GM23338 (cell line): ENCODE data around the gene FOXQ1. TPM values are rescaled to one million over a fixed set of nuclear protein-coding genes. Genes with fewer than 3 reads are reported as not detected.

ENCODE experiments used
- ATAC-seq: fragments of 200-7000 bp; cut with Tn5 transposase; 3 replicates; pipeline ENCODE4 v1.9.1; 2020
- DNase-seq: peaks from one replicate; pipeline ENCODE4 v3.0.0-alpha.2; 2015; ENCODE audit warnings: low spot score
- H2AFZ ChIP-seq: fragments of 200-600 bp; sonication (generic); 2 replicates; pipeline ENCODE4 v1.8.0; 2016; ENCODE audit warnings: antibody characterized with exemption, mild to moderate bottlenecking, moderate library complexity
- H3F3A ChIP-seq: fragments of 200-600 bp; sonication (generic); replicated peaks from 2 replicates; pipeline ENCODE4 v1.8.0; 2017; ENCODE audit warnings: antibody characterized with exemption, mixed run types, low read depth
- H3K27ac ChIP-seq: fragments of 200-600 bp; sonication (generic); 2 replicates; pipeline ENCODE4 v1.6.1; 2016; ENCODE audit warnings: low read depth
- H3K27me3 ChIP-seq: fragments of 200-600 bp; sonication (generic); 2 replicates; pipeline ENCODE4 v1.8.0; 2016; ENCODE audit warnings: mild to moderate bottlenecking, mixed run types, moderate library complexity; ENCODE audit not compliant: insufficient read depth
- H3K36me3 ChIP-seq: fragments of 200-600 bp; sonication (generic); 2 replicates; pipeline ENCODE4 v1.8.0; 2016; ENCODE audit warnings: mild to moderate bottlenecking; ENCODE audit not compliant: insufficient read depth
- H3K4me1 ChIP-seq: fragments of 200-600 bp; sonication (generic); 2 replicates; pipeline ENCODE4 v1.8.0; 2016; ENCODE audit warnings: mild to moderate bottlenecking, moderate library complexity; ENCODE audit not compliant: insufficient read depth
- H3K4me2 ChIP-seq: fragments of 200-600 bp; sonication (generic); 2 replicates; pipeline ENCODE4 v1.7.1; 2017; ENCODE audit warnings: mixed run types
- H3K4me3 ChIP-seq: fragments of 200-600 bp; sonication (generic); 2 replicates; pipeline ENCODE4 v1.6.1; 2016; ENCODE audit warnings: mixed run types
- H3K79me2 ChIP-seq: fragments of 200-600 bp; sonication (generic); replicated peaks from 2 replicates; pipeline ENCODE4 v1.8.0; 2017; ENCODE audit warnings: mild to moderate bottlenecking; ENCODE audit not compliant: insufficient read depth
- H3K9me2 ChIP-seq: fragments of 200-600 bp; sonication (generic); 2 replicates; pipeline ENCODE4 v1.8.0; 2017; ENCODE audit not compliant: insufficient read depth
- H4K20me1 ChIP-seq: fragments of 200-600 bp; sonication (generic); replicated peaks from 2 replicates; pipeline ENCODE4 v1.8.0; 2017; ENCODE audit warnings: mild to moderate bottlenecking; ENCODE audit not compliant: insufficient read depth
- H3K27ac Mint-ChIP-seq: 2 replicates; pipeline ENCODE4 v1.8.0; 2020; ENCODE audit warnings: inconsistent platforms, mild to moderate bottlenecking, moderate library complexity, mixed read lengths
- H3K27me3 Mint-ChIP-seq: 3 replicates; pipeline ENCODE4 v1.8.0; 2022; ENCODE audit warnings: low read depth, mild to moderate bottlenecking, moderate library complexity, mixed read lengths, inconsistent platforms; ENCODE audit not compliant: insufficient read depth, poor library complexity
- H3K36me3 Mint-ChIP-seq: 3 replicates; pipeline ENCODE4 v1.8.0; 2021; ENCODE audit warnings: low read depth, mild to moderate bottlenecking, inconsistent platforms, moderate library complexity, mixed read lengths
- H3K4me1 Mint-ChIP-seq: 3 replicates; pipeline ENCODE4 v1.8.0; 2020; ENCODE audit warnings: mild to moderate bottlenecking, inconsistent platforms, mixed read lengths
- H3K4me3 Mint-ChIP-seq: 3 replicates; pipeline ENCODE4 v1.8.0; 2021; ENCODE audit warnings: moderate library complexity, mild to moderate bottlenecking, inconsistent platforms, mixed read lengths
- H3K9me3 Mint-ChIP-seq: 3 replicates; pipeline ENCODE4 v1.8.0; 2020; ENCODE audit warnings: moderate library complexity, mild to moderate bottlenecking, inconsistent platforms, mixed read lengths
- CREB1 ChIP-seq: fragments of 250-450 bp; sonication (Bioruptor Pico); IDR thresholded peaks from 2 replicates; pipeline ENCODE4 v1.5.0; 2020; ENCODE audit warnings: low read depth, mild to moderate bottlenecking, moderate library complexity
- CTCF ChIP-seq, 2 experiments: fragments of 200-600 bp in 1 of 2; sonication (generic) in 1 of 2; conservative IDR thresholded peaks; 2 replicates each; pipeline versions ENCODE4 v1.5.1 to v1.6.1; 2016 to 2017; ENCODE audit warnings: antibody characterized with exemption in 2 of 2, low read depth in 2 of 2, mild to moderate bottlenecking in 2 of 2, moderate library complexity in 1 of 2
- EZH2 ChIP-seq: fragments of 200-600 bp; sonication (generic); IDR thresholded peaks from one replicate; pipeline ENCODE4 v1.8.0; 2017; ENCODE audit warnings: antibody characterized with exemption, mild to moderate bottlenecking, low read depth; ENCODE audit not compliant: unreplicated experiment
- ZNF462 ChIP-seq: fragments of 250-450 bp; sonication (Bioruptor Pico); IDR thresholded peaks from 2 replicates; pipeline ENCODE4 v1.5.0; 2020; ENCODE audit warnings: mild to moderate bottlenecking, moderate library complexity
- polyA plus RNA-seq: library from polyadenylated mRNA; unstranded; fragments of >200 nt; fragmentation: Nextera tagmentation; extraction: Ambion mirVana; gene quantifications from 2 replicates; pipeline ENCODE4 v1.2.1, GENCODE V29; 2016
- total RNA-seq: library from RNA; depleted of rRNA; stranded (reverse); fragments of >200 nt; shearing (Covaris generic); gene quantifications from 2 replicates; pipeline ENCODE4 v1.2.3, GENCODE V29; 2014

The FOXQ1 gene
- total and polyA plus RNA-seq, 2 experiments from 2014 or later = not detected

- no peak overlapping the region for H3K27ac ChIP-seq
- no peak overlapping the region for H3K27ac Mint-ChIP-seq
- H4K20me1 ChIP-seq = peaks cover 20% of the 10 kb centered on the region
- H3K9me3 Mint-ChIP-seq = peaks cover 16% of the 10 kb centered on the region
- H3K27me3 ChIP-seq = peaks cover 79% of the 10 kb centered on the region
- TF ChIP-seq CREB1 (CRISPR knock-in tag) = no peak
- no peaks in the 10 kb centered on the region for H3K9me2 ChIP-seq
- ATAC-seq (no peak), DNase-seq (peak; percentile 52)
- peaks cover 20% of the 10 kb centered on the region for H3K4me1 Mint-ChIP-seq
- H3K4me1 ChIP-seq = peaks cover 24% of the 10 kb centered on the region
- H2AFZ ChIP-seq = no peak overlapping the region
- H3K4me3 Mint-ChIP-seq = no peak overlapping the region; the same call in 2 of the 3 replicates
- peaks cover 7% of the 10 kb centered on the region; the same call in 1 of the 3 replicates for H3K36me3 Mint-ChIP-seq
- H3K4me2 ChIP-seq = peak overlapping the region; percentile 91; the same call in 1 of the 2 replicates
- peaks cover 87% of the 10 kb centered on the region for H3K27me3 Mint-ChIP-seq
- H3K79me2 ChIP-seq = no peaks in the 10 kb centered on the region
- no peaks in the 10 kb centered on the region for H3K36me3 ChIP-seq
- peaks cover 6% of the 10 kb centered on the region; the same call in 1 of the 2 replicates for H3F3A ChIP-seq
- no peak overlapping the region; the same call in 1 of the 2 replicates for H3K4me3 ChIP-seq
Measured at GRCh38 chr6:1313384-1313766, 1.5 kb downstream of the FOXQ1 start.

GRCh38 chr6:1313767-1314503 lies 2.0 kb downstream of the FOXQ1 start:
- Histone ChIP-seq H3F3A (peaks cover 6% of the 10 kb centered on the region; the same call in 1 of the 2 replicates), H3K4me3 (peak overlapping the region; percentile 33; the same call in 1 of the 2 replicates), H3K79me2 (no peaks in the 10 kb centered on the region), H3K27ac (no peak overlapping the region), H3K4me2 (peak overlapping the region; percentile 67), H3K36me3 (no peaks in the 10 kb centered on the region), H2AFZ (no peak overlapping the region), H3K9me2 (no peaks in the 10 kb centered on the region), H3K27me3 (peaks cover 73% of the 10 kb centered on the region), H3K4me1 (peaks cover 24% of the 10 kb centered on the region), H4K20me1 (peaks cover 20% of the 10 kb centered on the region)
- DNase-seq = peak; percentile 76
- Mint-ChIP-seq H3K4me1 (peaks cover 20% of the 10 kb centered on the region), H3K36me3 (peaks cover 8% of the 10 kb centered on the region; the same call in 1 of the 3 replicates), H3K4me3 (peak overlapping the region; percentile 64), H3K27me3 (peaks cover 83% of the 10 kb centered on the region), H3K9me3 (peaks cover 18% of the 10 kb centered on the region), H3K27ac (no peak overlapping the region)
- peak; percentile 35 for ATAC-seq
- no peak for TF ChIP-seq ZNF462 (CRISPR knock-in tag)
- TF ChIP-seq CTCF (conservative IDR thresholded peaks at IDR 0.05; ENCODE audit: low read depth in 2 of 2) = peak; percentile 23 to 53; a peak in 3 of 4 replicates
- TF ChIP-seq EZH2 = peak; percentile 91
